NCI-H146 treated with DMSO at 0.1 percent for 48 hours (cell line): ENCODE data around the gene POU2F2.

Experiments
- DNase-seq: peaks from one replicate; lab custom pipeline; 2025; ENCODE audit not compliant: unreplicated experiment; lab: John Stamatoyannopoulos, UW

Gene POU2F2

DNA sequence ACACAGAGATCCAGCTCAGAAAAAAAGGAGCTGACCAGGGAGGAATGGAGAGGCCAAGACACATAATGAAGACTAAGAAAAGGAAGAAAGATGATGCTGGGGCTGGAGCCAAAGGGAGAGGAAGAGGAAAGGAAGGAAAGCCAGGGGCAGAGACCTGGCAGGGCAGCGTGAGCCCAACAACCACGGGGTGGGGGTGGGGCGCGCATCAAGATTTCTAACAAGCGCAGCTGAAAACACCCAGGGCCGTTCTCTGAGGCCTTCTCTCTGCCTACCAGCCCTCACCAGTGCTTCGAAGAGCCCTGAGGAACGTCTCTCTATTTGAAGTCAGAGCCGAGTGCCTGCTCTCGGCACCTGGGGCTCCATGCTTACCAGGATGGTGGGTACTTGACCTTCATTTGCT lies 23.6 kb upstream of the POU2F2 start:
- no peak for DNase-seq

DNA sequence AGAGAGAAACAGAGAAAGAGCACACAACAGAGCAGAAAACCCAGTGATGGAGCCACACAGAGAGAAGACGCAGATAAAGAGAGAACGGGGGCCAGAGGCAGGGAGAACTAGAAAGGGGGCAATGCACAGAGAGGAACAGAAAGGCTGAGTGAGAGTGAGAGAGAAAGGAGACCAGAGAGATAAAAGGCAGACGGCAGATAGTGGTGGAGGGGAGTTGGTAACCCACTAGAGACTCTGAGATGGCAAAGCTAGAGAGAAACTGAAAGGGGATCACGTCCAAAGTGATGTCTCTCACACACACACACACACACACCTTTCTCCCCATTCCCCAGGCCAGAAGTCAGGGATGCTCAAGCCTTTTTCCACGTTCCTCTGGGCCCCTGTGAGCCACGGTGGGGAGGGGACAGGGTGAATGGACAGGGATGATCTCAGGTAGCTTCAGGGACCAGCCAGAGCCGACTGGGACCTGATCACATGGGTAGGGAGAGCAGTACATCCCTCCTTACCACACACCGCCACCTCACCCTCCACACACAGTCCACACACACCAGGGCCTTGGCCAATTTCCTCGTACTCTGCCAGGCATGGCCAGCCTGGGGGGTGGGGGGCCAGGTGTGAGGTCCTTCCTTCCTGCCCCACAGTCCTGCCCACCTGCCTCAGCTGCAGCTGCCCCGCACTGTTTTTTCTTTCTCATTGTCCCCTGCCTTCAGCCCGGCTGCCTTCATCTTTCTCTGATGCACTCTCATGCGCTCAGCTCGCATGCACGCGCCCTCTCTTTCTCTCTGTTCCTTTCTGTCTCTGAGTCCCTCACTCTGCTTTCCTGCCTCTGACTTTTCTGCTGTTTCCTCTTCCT lies 22.5 kb upstream of the POU2F2 start:
- DNase-seq = peak; percentile 70

DNA sequence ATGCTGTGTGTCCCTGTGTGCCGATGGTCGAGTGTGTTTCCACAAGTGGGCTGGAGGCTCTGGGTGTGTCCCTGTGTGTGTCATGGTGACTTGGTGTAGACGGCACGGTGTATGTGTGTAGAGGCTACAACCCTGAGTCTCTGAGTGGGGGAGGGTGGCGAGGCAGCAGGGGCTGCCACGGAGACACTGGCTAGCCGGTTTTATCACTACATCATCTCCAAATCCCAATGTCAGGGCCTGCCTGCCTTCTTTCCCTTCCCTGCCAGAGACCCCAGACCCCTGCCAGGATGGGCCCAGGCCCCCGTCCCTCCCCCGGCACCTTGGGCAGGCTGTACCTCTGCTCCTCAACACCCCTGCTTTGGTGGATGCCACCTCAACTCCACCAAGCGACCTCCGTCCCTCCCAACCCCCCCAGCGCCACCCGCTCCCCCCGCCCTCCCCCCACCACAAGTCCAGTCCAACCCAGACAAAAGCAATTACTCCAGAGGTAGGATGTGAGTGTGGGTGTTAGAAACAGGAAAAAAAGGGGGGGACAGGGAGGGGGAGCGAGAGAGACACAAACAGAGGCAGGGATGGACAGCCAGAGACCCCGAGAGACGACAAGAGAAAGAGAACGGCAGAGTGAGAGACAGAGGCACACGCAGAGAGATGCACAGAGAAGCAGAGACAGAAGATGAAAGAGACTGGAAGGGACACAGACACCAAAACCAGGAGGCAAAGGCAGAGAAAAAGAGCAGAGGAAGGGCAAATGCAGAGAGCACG lies 21.6 kb upstream of the POU2F2 start:
- peak; percentile 82 for DNase-seq

DNA sequence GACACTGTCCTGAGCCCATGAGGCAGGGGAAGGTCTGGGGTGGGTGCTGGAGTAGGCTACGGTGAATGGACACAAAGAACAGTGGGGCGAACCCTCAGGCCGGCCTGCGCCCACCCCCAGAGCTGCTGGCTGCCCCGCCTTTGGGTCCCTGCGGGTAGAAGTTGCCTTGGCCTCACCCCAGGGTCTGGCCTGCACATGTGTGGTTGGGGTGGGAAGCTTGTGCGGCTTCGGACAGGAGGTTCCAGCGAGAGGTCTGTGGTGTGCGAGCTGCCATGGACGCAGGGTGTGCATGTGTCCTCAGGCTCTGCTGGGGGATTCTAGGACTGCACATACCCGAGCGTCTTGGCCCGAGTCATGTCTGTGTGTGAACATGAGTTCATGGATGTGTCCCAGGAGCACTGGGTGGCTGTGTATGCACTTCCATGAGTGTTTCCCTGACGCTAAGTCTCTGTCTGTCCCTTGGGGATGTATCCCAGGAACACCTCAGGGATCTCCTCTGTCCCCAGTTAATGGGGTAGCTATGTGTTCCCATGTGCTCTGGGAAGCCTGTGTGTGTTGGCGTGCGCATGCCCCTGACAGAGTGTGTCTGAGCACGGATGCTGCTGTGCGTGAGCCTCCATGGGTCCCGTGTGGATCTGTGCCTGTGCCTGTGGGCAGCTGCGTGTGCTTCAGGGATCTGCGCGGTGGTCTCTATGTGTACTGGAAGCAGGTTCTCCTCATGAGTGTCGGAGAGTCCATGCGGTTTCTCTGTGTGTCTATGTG lies 20.8 kb upstream of the POU2F2 start:
- no peak for DNase-seq

DNA sequence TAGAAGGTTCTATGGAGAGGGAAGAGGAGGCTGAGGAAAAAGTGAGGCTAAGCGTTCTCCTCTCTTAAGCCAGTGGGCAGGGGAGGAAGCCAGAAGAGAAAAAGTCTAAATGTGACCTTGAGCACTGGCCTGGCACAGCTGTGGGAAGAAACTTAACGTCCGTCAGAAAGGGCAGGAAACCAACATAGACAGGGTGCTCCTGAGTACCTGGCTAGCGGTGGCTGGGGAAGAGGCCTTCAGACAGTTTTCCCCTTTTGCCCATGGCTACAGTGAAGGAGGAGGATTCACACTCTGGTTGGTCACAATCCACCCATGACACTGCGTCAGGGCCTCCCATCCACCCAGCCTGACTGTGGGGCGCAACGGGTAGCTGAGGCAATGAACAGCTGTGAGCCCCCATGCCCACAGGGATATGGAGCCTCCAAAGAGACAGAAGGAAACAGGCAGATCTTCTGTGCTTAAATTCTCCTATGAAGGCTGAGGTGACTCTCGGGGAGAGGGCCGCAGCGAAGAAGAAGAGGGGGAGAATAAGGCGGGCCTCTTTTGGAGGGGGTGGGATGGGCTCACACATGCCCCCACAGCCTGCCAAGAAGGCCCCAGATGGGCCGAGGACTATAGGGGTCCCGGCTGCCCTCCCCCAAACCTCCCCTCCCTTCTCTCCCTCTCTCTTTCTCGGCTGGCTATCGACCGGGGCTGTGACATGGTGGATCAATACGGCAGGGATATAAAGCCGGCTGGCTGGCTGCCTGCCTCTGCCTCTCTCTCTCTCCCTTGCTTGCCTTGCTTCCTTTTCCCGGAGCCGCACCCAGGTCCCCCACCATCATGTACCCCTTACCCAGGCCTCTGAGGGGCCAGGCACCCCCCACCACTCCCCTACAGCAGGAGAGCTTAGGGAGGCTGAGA lies 19.8 kb upstream of the POU2F2 start:
- DNase-seq = no peak

DNA sequence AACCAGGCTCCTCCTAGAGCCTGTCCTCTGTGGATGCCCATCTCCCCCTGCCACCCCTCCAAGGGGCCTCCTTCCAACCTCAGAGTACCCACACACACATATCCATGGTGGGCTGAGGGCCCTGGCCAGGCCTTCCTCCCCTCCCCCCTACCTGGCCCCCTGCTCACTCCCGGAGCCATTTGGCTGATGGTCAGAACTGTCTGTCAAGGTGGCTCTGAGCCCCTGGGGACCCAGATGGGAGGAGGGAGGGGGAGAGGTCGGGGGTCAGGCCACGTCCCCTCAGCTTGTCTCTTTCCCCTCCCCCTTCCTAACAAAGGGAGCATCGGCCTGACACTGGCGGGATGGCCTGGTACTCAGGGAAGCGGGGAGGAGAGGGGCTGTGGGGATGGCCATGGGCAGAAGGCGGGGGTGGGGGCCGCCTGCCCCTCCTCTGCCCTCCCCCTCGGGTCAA lies 18.7 kb upstream of the POU2F2 start:
- DNase-seq = no peak

DNA sequence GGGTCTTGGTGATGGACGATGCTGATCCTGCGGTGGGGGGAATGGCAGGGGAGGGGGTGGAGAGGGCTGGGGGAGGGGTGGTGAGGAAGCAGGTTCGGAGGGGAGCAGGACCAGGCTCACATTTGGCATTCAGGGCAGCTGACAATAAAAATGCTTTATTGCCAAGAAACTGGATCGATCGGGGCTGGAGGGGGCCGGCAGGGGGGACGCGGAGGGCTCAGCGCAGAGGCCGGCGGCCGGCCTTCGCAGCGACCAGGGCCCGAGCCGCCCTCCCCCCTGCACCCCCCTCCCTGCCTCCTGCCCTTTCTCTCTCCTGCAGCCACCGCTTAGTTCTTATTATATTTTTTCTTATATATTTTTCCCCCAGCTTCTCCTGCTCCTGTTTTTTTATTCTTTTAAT lies 18.1 kb upstream of the POU2F2 start:
- peak; percentile 79 for DNase-seq

DNA sequence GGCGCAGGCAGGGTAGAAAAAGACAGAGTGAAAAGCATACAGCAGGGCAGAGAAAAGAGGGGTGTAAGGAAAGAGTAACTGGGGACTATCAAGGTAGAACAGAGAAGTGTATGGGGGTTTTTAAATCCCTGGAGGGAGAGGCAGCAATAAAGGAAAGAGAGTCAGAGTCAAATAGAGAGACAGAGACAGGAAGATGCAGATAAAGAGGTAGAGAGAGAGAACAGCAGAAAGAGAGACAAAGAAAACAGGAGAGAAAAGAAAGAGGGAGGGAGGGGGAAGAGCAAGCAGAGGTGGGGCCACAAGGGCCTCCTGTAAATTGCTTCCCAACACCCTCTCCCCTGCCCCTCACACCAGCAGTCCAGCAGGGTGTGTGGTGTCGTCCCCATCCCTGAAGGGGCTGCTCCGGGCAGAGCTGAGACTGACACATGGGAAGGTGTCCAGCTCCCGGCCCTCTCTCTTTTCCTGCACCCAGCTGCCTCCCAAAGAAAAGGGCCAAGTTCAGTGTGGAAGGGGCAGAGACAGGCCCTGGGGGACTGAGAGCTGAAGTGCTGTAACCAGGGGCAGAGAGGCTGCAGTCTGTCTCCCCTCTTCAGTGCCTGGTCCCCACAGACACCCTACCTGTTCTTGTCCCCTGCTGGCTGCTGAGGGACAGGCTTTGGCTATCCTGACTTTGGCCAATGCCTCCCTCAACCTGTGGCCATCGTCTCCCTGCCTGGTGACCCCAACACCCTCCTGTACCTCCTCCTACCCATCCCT lies 17.4 kb upstream of the POU2F2 start:
- DNase-seq = peak; percentile 31

DNA sequence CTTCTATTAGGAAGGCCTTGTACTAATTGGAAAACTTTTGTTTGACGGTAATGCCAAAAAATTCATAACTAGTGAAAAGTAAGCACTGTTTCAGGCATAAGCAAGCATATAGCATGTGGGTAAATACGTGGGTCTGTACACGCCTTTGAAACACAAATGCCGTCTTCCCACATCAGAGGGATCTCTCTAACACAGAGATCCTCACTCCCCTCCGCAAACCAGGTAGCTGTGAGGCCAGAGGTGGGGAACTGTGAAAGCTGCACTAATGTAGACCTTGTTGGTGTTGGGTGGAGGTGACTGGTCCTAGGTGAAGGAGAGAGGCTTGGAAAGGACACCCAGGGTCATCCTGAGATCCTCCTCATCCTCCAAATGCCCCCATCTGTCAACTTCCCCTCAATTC lies 16.0 kb upstream of the POU2F2 start:
- no peak for DNase-seq

DNA sequence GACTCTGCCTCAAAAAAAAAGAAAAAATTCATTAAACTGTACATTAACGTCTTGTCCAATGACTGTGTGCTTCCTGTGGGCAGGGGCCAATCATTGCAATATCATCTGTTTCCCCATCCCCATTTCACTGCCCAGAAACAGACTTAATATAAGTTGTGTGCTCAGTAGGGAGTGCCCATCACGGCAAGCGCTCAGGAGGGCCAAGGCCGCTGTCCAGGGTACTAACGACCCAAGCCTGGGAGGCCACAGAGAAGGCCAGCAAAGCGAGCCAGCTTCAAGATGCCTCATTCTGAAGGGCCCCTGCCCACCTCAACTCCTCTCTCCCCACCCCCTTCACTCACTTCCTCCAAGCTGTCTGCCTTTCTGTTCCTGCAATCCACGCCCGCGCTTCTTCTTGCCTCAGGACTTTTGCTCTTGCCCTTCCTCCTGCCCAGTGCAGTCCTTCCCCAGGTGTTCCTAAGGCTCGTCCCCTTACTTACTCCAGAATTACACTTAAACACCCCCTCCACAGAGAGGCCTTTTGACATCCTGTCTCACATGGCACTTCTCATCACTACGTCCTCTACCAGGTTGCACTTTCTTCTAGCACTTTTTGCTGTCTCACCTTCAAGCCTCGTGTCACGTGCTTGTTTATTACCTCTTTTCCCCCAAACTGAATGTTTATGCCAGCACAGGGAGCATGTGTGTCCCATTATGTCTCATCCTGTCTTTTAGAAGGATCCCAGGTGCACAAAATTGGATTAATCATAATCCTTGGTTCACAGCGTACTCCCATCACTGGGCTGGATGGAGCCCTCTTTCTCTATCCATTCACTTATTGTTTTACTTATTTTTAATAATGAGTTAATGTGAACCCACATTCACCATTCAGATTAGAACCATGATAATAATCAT lies 11.3 kb upstream of the POU2F2 start:
- no peak for DNase-seq

DNA sequence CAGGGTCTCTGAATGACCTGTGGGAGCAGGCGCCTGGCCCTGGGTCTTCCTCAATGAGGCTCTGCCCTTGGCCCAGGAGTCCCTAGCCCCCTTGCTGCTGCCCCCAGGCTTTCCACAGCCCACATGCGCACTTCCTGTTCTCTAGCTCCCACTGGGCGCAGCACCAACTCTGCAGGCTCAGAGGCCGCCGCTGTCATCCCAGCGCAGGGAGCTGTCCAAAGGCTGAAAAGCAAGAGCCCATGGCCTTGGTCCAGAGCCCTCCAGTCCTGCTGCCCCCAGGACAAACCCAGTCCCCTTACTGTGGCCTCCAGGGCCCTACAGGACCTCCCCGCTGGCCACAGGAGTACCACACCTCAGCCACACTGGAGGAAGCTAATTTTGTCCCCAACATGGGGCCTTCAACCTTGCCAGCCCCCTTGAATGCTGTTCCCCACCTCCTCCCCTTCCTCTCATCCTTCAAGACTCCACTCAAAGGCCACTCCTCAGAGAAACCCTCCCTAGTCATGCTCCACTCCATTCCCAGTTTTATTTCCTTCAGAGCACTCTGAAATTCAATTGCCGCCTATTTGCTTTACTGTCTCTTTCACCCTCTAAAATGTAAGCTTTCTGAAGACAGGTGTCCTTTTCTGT lies 8.0 kb upstream of the POU2F2 start:
- DNase-seq = no peak

DNA sequence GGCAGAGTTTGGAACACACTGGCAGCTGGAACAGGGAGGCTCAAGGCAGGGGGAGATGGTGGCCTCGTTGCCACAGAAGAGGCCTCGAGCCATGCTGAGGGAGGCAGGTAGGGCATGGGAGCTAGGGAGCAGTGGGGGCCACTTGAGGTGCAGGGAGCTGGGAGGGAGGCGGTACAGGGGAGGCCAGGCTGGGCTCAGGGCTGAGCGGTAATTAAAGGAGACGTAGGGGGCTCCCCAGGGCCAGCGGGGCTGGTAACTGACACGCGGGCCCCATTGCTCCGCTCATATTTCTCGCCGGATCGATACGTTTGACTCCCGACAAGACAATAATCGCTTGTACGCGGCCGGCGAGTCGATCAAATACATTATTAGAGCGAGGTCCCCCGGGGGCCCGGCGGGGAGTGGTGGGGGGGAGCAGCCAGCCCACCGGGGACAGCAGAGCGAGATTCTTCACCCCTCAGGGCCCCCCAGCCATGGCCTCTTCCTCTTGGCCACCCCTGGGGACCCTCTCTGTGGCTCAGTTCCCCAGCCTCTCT lies 2.4 kb upstream of the POU2F2 start:
- DNase-seq = no peak

DNA sequence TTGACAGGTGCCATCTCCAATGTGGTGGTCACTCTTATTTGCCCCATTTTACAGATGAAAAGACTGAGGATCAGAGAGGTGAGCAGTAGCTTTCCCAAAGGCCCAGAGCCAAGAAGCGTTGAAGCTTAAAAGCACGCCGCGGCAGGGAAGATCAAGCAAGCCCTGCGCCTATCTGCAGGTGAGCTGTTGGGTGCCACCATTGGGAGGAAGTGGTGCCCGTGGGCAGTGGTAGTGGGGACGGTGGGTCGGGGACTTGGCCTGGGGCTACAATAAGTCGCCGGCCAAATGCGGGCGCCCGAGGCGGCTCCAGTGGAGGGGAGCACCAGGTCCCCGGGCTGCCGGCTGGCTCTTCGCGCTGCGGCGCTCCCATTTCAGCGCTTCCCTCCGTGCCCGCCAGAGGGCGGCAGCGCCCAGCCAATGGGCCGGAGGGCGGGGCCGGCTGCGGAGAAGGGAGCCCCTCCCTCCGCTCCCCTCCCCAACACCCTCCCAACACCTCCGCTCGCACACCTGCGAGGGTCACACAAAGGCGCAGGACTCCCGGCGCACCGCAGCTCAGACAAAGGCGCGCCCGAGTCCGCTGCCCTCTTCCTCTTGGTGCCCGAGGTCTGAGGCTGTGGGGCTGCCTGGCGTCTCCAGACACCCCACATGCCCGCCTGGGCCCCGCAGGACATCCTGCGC lies 744 bp upstream of the POU2F2 start:
- peak; percentile 85 for DNase-seq

DNA sequence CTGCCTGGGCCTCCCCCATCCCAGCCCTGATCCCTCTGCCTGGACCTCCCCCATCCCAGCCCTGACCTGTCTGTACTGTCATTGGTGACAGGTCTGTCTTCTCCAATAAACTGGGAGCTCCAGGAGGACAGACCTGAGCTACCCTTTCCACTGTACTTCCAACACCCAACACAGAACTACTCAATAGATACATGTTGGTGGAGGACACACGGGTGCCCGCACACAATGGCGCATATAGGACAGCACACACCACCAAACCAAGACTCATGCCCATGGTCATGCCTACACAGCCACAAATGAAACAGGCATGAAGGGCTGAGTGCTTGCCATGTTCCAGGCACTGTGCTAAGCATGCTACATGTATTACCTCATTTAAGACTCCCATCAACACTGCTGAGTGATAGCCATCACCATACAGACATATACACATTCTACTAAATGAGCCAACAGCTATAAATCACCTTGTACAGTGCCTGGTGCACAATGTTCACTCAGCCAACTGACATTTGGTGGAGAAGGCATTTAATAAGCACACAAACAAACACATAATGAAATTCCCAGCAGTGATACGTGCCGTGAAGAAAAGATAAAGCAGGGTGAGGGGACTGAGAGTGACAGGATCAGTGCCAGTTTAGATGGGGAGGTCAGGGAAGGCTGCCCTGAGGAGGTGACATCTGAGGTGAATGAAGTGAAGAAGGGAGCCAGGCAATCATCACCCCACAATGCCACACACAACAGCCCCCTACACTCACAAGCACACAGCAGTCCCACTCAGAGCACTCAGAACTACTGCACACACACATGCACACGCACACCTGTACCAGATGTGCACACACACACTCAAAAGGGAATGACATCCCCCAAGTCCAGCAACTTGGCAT lies 857 bp downstream of the POU2F2 start:
- no peak for DNase-seq

DNA sequence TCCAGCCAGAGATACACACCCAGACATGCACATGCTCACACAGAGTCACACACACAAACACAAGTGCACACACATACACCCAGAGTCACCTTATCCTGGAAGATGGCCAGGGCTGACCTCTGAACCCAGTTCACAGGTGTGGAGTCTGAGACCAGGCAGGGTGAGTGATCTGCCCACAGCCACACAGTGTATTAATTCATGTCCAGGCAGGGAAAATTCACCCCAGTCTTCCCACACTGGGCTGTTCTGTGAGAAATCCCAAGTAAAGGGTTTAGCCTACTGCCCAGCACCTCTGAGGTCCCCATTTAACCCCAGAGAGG lies 2.0 kb downstream of the POU2F2 start:
- DNase-seq = no peak

DNA sequence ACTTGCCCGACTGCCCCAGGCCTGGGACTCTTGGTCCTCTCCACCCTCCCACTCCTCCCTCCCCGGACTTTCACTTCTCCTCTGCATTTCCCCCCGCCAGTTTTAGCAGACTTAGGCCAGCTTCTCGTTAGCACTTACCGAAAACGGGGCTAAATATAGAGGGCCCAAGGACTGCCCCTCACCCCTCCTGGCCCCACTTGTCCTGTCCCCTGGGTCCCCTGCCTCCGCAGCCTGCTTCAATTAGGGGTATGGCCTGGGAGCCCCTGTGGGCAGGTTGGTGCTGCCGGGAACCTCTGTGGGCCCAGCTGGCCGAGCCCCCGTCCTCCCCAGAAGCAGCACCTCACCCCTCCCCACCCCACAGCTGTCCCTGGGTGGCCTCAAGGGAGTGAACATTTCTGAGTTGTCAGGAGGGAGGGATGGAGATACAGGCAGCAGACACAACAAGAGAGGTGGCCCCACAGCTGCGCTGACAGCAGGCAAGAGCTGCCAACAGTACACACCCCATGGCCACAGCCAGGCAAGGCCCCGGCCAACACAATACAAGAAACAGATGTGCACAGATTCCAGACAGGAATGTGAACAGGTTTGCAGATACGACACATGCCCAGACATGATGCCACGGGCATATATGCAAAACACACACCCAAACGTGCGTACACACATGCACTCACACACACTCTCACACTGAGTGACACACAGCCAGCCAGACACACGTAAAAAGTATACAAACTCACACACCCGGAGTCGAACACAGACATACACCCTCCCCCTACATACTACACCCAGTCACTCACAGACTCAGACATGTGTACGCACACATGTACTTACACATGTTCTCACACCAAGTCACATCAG lies 2.6 kb downstream of the POU2F2 start:
- DNase-seq = no peak
